GM10266 (cell line): Measurements from ENCODE around the gene ACVR2A.

Experiments used
- DNase-seq: peaks from one replicate; pipeline ENCODE4 v3.0.0; 2012; ENCODE audit errors: extremely low spot score
- CTCF ChIP-seq: IDR thresholded peaks from 2 replicates; pipeline ENCODE4 v1.5.1; 2012; ENCODE audit warnings: mild to moderate bottlenecking, low read depth; ENCODE audit not compliant: control insufficient read depth, insufficient read depth; ENCODE audit errors: missing control alignments

The ACVR2A gene

GRCh38 chr2:147855316-147855715 is 10.5 kb downstream of the ACVR2A start:
- no peak for TF ChIP-seq CTCF

GRCh38 chr2:147855977-147856376 is 11.1 kb downstream of the ACVR2A start:
- no peak for TF ChIP-seq CTCF
- DNase-seq, result no peak

More at GRCh38 chr2:147855316-147855715, 10.5 kb downstream of the ACVR2A start:
- DNase-seq, result no peak

- DNase-seq, result no peak
- no peak for TF ChIP-seq CTCF
Observed at GRCh38 chr2:147860009-147860408, 15.2 kb downstream of the ACVR2A start.

- DNase-seq, result no peak
- no peak for TF ChIP-seq CTCF
Observed at GRCh38 chr2:147862859-147863516, 18.2 kb downstream of the ACVR2A start.

- TF ChIP-seq CTCF, result no peak
- no peak for DNase-seq
Observed at GRCh38 chr2:147863835-147864234, 19.0 kb downstream of the ACVR2A start.

GRCh38 chr2:147865560-147865959 is 20.7 kb downstream of the ACVR2A start:
- no peak for TF ChIP-seq CTCF
- no peak for DNase-seq

GRCh38 chr2:147867050-147867449 is 22.2 kb downstream of the ACVR2A start:
- no peak for DNase-seq
- TF ChIP-seq CTCF, result no peak
